GM20431 (cell line): Measurements from ENCODE around the gene TEX48.

Experiments used
- in situ Hi-C: fragments of 300-500 bp; cut with MseI, MboI; formaldehyde crosslinking; loops from one replicate; pipeline ENCODE4 v1.15.0; 2020; ENCODE audit warnings: low sequenced_read_pairs; ENCODE audit not compliant: unreplicated experiment

The TEX48 gene, protein sequence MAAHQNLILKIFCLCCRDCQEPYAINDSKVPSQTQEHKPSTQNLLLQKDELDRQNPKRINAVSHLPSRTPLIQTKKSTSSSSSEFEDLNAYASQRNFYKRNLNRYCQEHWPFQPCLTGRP

GRCh38 chr9:114681594-114682332, at the start of gene TEX48:
Gene TEX48, minus strand, starts transcription at chr9:114682192. Its CDS starts 10,469 bp downstream, at chr9:114671723.
- in situ Hi-C loops, result no loop called here

DNA sequence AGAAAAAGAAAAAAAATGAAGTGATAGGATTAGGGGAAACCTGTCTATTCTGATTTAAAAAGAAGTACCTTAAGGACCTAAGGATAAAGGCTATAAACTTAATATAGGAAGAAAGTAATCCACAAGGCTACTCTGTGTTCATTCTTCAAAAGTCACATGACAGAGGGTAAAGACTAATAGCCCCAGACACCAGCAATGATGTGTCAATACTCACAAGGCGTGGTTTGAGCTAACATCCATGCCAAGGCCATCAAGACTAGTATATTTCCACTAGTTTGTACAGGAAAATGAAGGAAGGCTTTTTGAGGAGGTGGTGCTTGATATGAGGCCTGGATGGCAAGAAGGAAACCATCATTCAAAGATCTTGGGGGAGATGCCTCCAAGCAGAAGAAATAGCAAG, 49.7 kb upstream of the TEX48 start:
- in situ Hi-C loops, result loop anchor here (25.0 kb wide), 1 partner anchor 181 kb away; no protein-coding TSS in a partner anchor

DNA sequence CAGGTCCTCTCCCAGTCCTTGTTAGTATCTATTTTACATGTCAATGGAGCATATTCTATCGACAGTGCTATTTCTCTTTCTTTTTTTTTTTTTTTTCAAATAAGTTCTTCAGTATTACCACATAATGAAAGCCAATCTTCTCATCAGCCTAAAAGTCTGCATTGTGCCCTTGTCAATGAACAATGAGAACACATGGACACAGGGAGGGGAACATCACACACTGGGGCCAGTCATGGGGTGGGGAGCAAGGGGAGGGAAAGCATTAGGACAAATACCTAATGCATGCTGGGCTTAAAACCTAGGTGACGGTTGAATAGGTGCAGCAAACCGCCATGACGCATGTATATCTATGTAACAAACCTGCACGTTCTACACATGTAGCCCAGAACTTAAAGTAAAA, 47.7 kb upstream of the TEX48 start:
- in situ Hi-C loops, result loop anchor here (25.0 kb wide), 1 partner anchor 183 kb away; no protein-coding TSS in a partner anchor

GRCh38 chr9:114725930-114726329, 43.9 kb upstream of the TEX48 start:
- in situ Hi-C loops, result loop anchor here (25.0 kb wide), 1 partner anchor 186 kb away; no protein-coding TSS in a partner anchor

- in situ Hi-C loops, result loop anchor here (25.0 kb wide), 1 partner anchor 188 kb away; no protein-coding TSS in a partner anchor
Measured at GRCh38 chr9:114724744-114725143, 42.8 kb upstream of the TEX48 start.

GRCh38 chr9:114723931-114724330, 41.9 kb upstream of the TEX48 start:
- in situ Hi-C loops, result no loop called here

DNA sequence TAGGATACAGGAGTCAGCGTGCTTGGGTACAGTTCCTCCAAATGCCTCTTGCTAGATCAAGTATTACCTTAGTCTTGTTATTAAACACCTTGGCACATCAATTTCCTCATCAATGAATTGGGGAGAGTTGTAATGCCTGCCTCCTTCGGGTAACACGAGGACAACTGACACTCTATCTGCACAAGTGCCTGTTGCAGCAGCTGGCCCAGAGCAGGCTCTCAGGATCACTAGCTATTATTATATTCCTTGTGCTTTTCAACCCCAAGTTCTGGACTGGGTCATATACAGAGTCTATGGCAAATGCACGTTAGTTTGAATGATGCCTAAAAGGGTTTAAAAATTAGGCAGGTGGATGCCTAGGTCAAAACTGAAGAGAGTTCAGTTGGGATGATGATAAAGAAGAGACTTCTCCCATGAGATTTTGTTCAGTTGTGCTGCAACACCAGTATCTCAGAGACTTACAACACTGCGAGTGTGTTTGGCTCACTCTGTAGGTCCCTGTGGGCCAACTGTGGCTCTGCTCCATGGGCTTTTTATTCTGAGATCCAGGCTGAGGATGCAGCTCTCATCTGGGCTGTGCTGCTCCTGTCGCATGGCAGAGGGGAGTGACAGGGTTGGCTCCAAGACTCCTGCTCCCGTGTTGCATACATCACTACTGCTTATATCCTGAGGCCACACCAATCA, 41.1 kb upstream of the TEX48 start:
- in situ Hi-C loops, result no loop called here

GRCh38 chr9:114722081-114722621, 40.2 kb upstream of the TEX48 start:
- in situ Hi-C loops, result no loop called here

DNA sequence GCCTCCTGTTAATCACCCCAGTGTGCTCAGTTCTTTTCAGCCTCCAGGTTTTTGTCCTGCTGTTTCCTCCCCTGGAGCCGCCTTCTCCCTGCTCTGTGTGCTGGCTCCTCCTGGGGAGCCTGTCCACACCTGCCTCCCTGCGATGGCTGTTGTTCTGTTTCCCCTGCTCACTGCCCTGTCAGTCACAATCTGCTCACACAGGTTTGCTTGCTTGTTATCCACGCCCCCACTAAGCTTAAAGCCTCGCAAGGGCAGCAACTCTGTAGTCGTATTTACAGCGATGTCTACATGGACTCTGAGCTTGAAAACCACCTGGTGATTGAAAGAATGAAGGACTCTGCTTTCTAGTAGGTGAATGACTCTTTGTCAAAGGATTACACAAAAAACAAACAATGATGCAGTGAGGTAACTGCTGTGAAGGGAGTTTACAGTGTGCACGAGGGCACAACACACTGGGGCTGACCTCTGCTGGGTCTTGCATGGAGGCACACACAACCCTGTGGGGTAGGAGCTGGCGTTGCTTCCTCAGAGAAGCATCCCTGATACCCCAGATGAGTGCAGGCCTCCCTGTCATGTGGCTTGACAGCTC, 39.6 kb upstream of the TEX48 start:
- in situ Hi-C loops, result no loop called here

DNA sequence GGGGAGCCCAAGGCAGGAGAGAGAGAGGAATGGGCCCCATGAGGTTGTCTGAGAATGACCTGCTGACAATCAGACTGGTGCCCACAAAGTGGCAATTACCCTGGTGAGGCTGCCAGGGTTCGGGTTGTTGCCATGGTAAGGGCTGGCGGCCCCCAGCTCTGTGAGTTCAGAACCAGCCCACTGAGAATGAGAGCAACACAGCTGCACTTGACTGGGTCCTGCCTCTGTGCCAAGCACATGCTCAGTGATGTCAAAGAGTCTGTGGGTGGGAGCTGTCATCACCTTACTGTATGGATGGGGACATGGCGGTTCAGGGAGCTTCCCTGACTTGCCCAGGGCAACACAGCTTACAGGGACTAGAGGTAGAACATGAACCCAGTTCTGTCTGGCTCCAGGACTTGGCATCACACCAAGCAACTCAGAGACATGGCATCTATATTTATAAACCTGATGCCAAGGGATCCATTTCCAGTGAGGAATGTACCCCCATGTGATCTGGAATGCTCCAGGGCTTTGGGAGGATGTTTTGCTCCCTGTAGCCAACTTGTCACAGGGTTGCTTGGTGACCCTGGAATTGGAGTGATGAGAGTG, 38.2 kb upstream of the TEX48 start:
- in situ Hi-C loops, result no loop called here

DNA sequence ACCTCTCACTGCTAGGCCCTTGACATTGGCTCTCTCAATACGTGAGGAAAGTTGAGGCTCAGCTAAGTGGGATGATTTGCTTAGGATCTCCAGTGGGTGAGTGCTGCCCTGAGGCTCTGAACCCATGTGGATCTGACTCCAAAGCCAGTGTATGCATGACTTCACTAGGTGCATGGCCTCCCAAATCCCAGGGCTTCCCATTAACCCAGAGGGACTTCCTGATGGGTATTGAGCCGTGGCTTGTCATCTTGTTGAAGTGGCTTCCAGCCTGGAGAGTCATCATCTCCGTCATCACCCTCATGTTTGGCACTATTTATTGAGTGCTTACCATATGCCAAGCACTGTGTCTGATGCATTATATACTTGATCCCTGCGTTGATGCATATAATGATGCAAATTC, 37.3 kb upstream of the TEX48 start:
- in situ Hi-C loops, result no loop called here

DNA sequence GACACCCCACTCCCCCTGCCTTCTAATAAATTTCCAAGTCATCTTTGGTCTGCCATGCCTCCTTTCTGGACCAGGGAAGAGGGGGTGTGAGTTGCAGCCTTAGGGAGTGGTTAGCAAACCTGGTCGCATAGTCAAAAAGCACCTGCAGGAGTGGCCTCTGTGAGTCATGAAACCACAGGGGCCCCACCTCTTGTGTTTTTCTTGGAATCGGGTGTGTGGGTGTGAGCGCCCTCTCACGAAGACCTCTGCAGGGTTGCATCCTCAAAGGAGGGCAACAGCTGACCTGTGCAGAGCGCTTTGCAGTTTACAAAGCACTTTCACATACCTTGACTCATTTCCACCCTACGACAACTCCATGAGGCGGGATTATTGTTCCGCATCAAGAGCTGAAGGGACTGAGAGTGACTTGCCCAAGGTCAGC, 36.8 kb upstream of the TEX48 start:
- in situ Hi-C loops, result no loop called here

DNA sequence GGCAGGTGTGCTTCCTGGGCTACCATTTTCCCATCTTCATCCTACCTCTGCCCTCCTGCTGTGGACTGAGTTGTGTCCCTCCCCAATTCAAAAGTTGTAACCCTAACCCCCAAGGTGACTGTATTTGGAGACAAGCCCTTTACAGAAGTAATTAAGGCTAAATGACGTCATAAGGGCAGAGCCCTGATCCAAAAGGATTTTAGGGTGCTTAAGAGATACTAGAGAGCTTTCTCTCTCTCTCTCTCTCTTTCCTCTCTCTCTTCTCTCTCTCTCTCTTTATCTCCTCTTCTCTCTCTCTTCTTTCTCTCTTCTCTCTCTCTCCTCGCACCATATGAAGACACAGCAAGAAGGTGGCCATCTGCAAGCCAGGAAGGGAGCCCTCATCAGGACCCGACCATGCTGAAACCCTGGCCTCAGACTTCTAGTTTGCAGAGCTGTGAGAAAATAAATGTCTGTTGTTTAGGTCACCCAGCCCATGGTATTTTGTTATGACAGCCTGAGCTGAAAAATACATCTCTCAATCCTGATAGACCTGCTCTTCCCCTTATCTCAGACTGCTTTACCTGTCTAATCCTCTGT, 36.0 kb upstream of the TEX48 start:
- in situ Hi-C loops, result no loop called here

- in situ Hi-C loops, result no loop called here
Measured at GRCh38 chr9:114709636-114710035, 27.6 kb upstream of the TEX48 start.

DNA sequence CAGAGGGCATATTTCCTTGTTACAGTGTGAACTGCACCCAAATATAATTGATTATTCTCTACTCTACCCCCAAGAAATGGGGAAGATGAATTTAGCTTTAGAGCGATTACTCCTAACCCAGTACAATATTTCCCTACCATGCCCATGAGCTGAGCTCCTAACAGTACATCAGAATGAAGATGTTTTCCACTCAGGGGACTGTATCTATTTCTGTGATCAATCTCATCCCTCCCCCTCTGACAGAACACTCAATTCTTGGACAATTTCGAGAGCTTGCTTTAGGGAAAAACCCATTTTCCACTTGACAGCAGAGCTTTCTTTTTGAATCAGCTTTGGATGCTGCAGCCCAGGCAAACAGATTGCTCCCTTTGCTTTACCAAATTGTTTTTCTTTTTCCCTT, 24.7 kb upstream of the TEX48 start:
- in situ Hi-C loops, result no loop called here

GRCh38 chr9:114701988-114702387, 20.0 kb upstream of the TEX48 start:
- in situ Hi-C loops, result no loop called here

GRCh38 chr9:114697951-114698351, 16.0 kb upstream of the TEX48 start:
- in situ Hi-C loops, result no loop called here

DNA sequence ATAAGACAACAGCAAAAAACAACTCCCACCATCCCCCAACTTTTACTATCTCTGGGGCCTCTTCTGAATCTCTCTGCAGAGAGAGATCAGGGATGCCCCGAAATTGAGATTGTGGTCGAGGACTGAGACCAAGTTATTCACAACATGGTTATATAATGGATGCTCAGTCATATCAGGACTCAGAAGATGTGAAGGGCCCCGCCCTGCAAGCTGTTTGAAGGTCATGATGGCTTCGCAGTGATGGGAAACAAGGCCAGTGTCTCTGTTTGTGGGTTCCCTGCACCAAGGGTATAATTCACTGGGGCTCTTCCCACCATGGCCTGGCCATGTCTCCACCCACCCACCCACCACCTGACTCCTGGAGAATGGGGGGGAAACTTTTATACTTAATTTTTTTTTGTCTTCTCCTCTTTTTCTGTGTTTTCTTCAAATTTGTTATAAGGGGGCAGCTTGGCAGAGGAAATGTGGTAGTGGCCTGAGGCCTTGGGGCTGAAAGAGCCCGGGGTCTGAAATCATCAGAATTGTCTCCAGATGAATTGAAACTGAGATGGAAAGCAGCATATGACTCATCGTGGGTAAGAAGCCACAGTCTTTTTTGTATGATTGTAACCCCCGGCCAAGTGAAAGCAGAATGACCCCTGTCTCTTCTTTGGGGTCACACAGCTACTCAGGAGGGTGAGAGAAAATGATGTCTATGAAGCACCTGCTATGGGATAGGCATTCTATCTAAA, 15.0 kb upstream of the TEX48 start:
- in situ Hi-C loops, result no loop called here

DNA sequence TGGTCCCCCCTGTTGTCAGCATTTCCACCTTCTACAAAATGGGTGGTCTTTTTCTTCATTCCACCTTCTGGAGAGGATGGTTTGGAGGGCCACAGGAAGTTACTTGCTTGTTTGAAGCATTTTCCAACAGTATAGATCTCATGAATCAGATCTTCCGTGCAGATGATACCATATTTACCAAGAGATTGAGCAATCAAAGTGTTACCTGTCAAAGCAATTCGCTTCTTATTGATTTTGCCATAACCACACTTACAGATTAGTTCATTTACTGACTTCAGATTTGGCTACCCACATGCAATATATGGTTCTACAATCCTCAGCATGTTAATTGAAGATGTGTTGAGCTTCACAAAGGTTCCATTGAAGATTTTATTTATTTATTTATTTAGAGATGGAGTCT, 14.0 kb upstream of the TEX48 start:
- in situ Hi-C loops, result no loop called here
